COR-L47 (cell line): ENCODE measurements around the gene SLC25A22.

ENCODE experiments used
- DNase-seq: peaks from one replicate; lab custom pipeline; 2025; lab: John Stamatoyannopoulos, UW

Gene SLC25A22

GRCh38 chr11:746289-747157 lies 51.6 kb downstream of the SLC25A22 start:
- DNase-seq = peak; percentile 37

GRCh38 chr11:745428-745827 lies 52.7 kb downstream of the SLC25A22 start:
- no peak for DNase-seq

- no peak for DNase-seq
These were observed 55.4 kb downstream of the SLC25A22 start for GRCh38 chr11:742571-743201.

- DNase-seq = no peak
These were observed 55.9 kb downstream of the SLC25A22 start for GRCh38 chr11:742156-742546.
